ENCODE results near the gene COQ9.

Gene COQ9

DNA sequence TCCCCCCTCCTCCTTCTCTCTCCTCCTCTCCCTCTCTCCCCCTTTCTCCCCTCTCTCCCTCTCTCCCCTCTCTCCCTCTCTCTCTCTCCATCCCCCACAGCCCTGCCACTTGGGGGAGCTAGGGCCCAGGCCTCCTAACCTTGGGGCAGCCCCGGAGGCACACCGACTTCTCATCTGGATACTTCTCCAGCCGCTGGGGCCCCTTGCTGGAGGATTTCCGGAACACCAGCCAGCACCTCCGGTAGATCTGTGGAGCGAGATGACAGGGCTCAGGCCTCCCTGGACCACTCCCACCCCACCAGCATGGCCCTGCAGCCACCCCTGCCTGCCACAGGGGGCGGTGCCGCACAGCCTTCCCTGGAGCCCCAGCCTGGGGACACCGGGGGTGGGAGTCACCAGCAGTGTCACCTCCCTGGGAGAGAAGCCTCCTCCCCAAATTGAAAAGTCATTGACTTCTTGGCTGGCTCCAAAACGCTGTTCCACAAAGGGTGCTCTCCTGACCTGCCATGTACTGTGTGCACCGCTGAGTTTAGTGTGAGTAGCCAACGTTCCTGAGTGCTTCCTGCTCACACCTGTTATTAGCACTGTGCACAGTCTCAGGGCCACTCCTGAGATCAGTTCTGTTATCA is 28.5 kb downstream of the COQ9 start:
- ChIA-PET POLR2A (interaction anchor here (1.8 kb wide), 1 partner anchor 13 kb away, joined by 6 read pairs; the partner anchor contains the start of gene POLR2C), CTCF (interaction anchor here (0.6 to 4.2 kb wide), 5 partner anchors 14 to 738 kb away, joined by 3 to 24 read pairs (median 6); partner anchors contain the start of gene POLR2C)
- Histone ChIP-seq H3K9me3 (ENCODE audit: control insufficient read depth, insufficient read depth, low read depth, low read length) (no peaks in the 10 kb centered on the region), H3K36me3 (ENCODE audit: control insufficient read depth in 2 of 2, insufficient read depth in 1 of 2, low read length in 2 of 2) (peaks cover 0 to 43% of the 10 kb centered on the region in 2 experiments; a peak in 1 of 3 replicates), H3K27ac (ENCODE audit: extremely low read depth, low read depth, low read length) (no peak overlapping the region), H3K4me1 (ENCODE audit: control insufficient read depth, insufficient read depth, low read length) (no peaks in the 10 kb centered on the region), H3K4me3 (ENCODE audit: low read depth, low read length) (no peak overlapping the region)
- peak; percentile 60; the same call in 1 of the 2 replicates for TF ChIP-seq SP7 (tag by site-specific recombination; IDR thresholded peaks at IDR 0.05)
- TF ChIP-seq TCF7L2 (IDR thresholded peaks at IDR 0.05; ENCODE audit: borderline replicate concordance, low read depth, low read length) = no peak
- TF ChIP-seq KLF16 (tag by site-specific recombination; IDR thresholded peaks at IDR 0.05) = 0 out of 2 replicates have a peak, but pooled peaks have one; percentile 22
- no peak for TF ChIP-seq ZNF843 (tag by site-specific recombination; IDR thresholded peaks at IDR 0.05)
- no peak for TF ChIP-seq ZNF514 (tag by site-specific recombination; IDR thresholded peaks at IDR 0.05)
- no peak for TF ChIP-seq ZXDB (tag by site-specific recombination; IDR thresholded peaks at IDR 0.05)
- peak; percentile 71 for TF ChIP-seq SCRT2 (tag by site-specific recombination; IDR thresholded peaks at IDR 0.05)
- no peak for TF ChIP-seq ZNF473 (tag by site-specific recombination; IDR thresholded peaks at IDR 0.05)
- no peak for TF ChIP-seq ZBTB1 (tag by site-specific recombination; IDR thresholded peaks at IDR 0.05)
- TF ChIP-seq, protein P1, sequence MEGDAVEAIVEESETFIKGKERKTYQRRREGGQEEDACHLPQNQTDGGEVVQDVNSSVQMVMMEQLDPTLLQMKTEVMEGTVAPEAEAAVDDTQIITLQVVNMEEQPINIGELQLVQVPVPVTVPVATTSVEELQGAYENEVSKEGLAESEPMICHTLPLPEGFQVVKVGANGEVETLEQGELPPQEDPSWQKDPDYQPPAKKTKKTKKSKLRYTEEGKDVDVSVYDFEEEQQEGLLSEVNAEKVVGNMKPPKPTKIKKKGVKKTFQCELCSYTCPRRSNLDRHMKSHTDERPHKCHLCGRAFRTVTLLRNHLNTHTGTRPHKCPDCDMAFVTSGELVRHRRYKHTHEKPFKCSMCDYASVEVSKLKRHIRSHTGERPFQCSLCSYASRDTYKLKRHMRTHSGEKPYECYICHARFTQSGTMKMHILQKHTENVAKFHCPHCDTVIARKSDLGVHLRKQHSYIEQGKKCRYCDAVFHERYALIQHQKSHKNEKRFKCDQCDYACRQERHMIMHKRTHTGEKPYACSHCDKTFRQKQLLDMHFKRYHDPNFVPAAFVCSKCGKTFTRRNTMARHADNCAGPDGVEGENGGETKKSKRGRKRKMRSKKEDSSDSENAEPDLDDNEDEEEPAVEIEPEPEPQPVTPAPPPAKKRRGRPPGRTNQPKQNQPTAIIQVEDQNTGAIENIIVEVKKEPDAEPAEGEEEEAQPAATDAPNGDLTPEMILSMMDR (tag by site-specific recombination; IDR thresholded peaks at IDR 0.05) = peak; percentile 92
- TF ChIP-seq ZNF37A (tag by site-specific recombination; IDR thresholded peaks at IDR 0.05) = no peak
- TF ChIP-seq SP2 (tag by site-specific recombination; IDR thresholded peaks at IDR 0.05) = peak; percentile 54
- no peak for TF ChIP-seq ZNF624 (tag by site-specific recombination; IDR thresholded peaks at IDR 0.05)
- no peak for TF ChIP-seq ZNF785 (tag by site-specific recombination; IDR thresholded peaks at IDR 0.05)
- no peak for TF ChIP-seq ELK4 (IDR thresholded peaks at IDR 0.05; ENCODE audit: borderline replicate concordance, low read depth, low read length)
- no peak for TF ChIP-seq ZNF558 (tag by site-specific recombination; IDR thresholded peaks at IDR 0.05)
- TF ChIP-seq ZNF701 (tag by site-specific recombination; IDR thresholded peaks at IDR 0.05) = no peak
- no peak for TF ChIP-seq ZNF623 (tag by site-specific recombination; IDR thresholded peaks at IDR 0.05)
- peak; percentile 94 for TF ChIP-seq ZNF398 (tag by site-specific recombination; IDR thresholded peaks at IDR 0.05)
- TF ChIP-seq ZBTB20 (tag by site-specific recombination; IDR thresholded peaks at IDR 0.05) = peak; percentile 69
- TF ChIP-seq GLIS2 (tag by site-specific recombination; IDR thresholded peaks at IDR 0.05) = peak; percentile 95
- no peak for TF ChIP-seq ZFP37 (tag by site-specific recombination; IDR thresholded peaks at IDR 0.05)
- peak; percentile 76 for TF ChIP-seq KLF9 (tag by site-specific recombination; IDR thresholded peaks at IDR 0.05; ENCODE audit: low read depth)
- TF ChIP-seq ZNF341 (tag by site-specific recombination; IDR thresholded peaks at IDR 0.05; ENCODE audit: low read depth) = peak; percentile 52
- TF ChIP-seq GLIS1 (tag by site-specific recombination; IDR thresholded peaks at IDR 0.05) = peak; percentile 84
- TF ChIP-seq, protein P2, sequence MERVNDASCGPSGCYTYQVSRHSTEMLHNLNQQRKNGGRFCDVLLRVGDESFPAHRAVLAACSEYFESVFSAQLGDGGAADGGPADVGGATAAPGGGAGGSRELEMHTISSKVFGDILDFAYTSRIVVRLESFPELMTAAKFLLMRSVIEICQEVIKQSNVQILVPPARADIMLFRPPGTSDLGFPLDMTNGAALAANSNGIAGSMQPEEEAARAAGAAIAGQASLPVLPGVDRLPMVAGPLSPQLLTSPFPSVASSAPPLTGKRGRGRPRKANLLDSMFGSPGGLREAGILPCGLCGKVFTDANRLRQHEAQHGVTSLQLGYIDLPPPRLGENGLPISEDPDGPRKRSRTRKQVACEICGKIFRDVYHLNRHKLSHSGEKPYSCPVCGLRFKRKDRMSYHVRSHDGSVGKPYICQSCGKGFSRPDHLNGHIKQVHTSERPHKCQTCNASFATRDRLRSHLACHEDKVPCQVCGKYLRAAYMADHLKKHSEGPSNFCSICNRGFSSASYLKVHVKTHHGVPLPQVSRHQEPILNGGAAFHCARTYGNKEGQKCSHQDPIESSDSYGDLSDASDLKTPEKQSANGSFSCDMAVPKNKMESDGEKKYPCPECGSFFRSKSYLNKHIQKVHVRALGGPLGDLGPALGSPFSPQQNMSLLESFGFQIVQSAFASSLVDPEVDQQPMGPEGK (tag by site-specific recombination; IDR thresholded peaks at IDR 0.05) = peak; percentile 56
- TF ChIP-seq ZNF561 (tag by site-specific recombination; IDR thresholded peaks at IDR 0.05; ENCODE audit: borderline replicate concordance) = 0 out of 2 replicates have a peak, but pooled peaks have one; percentile 40
- TF ChIP-seq ZNF488 (tag by site-specific recombination; IDR thresholded peaks at IDR 0.05) = no peak
- peak; percentile 98 for TF ChIP-seq ZNF169 (tag by site-specific recombination; IDR thresholded peaks at IDR 0.05)
- TF ChIP-seq SCRT1 (tag by site-specific recombination; IDR thresholded peaks at IDR 0.05; ENCODE audit: borderline replicate concordance) = peak; percentile 53; the same call in 1 of the 2 replicates
- peak; percentile 81 for TF ChIP-seq ZNF366 (tag by site-specific recombination; conservative IDR thresholded peaks at IDR 0.05)
- TF ChIP-seq WT1 (tag by site-specific recombination; IDR thresholded peaks at IDR 0.05) = peak; percentile 81
- TF ChIP-seq ZNF776 (tag by site-specific recombination; IDR thresholded peaks at IDR 0.05; ENCODE audit: borderline replicate concordance) = no peak
